HG03565 (cell line): ENCODE results near the gene EEF1G.
"Not testable (repeated sequence)": the region's sequence is repeated elsewhere in the genome, so short reads cannot be mapped to it uniquely, and the experiment has no call there.

Experiments used
- ATAC-seq: cut with Tn5 transposase; IDR thresholded peaks from one replicate; pipeline ENCODE4 v1.9.1; 2021; ENCODE audit warnings: mild to moderate bottlenecking, moderate library complexity; ENCODE audit not compliant: unreplicated experiment

Gene EEF1G

DNA sequence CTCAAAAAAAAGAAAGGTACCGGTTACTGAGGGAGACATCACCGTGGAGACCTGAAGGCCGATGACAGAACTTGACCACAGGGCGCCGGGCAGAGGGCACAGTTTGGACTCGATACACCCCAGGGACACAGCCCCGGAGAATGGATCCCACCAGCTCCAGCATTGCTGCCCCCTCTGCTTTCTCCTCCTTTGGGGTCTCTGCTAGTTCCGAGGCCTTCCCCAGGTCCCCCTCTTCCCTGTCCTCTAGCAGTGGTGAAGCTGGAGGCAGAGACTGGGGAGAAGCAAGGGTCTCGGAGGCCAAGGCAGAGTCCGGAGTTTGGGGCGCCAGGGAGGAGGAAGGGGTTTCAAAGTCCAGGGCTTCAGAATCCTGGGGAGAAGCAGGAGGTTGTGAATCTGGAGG is 4.8 kb upstream of the EEF1G start:
- ATAC-seq: no peak

DNA sequence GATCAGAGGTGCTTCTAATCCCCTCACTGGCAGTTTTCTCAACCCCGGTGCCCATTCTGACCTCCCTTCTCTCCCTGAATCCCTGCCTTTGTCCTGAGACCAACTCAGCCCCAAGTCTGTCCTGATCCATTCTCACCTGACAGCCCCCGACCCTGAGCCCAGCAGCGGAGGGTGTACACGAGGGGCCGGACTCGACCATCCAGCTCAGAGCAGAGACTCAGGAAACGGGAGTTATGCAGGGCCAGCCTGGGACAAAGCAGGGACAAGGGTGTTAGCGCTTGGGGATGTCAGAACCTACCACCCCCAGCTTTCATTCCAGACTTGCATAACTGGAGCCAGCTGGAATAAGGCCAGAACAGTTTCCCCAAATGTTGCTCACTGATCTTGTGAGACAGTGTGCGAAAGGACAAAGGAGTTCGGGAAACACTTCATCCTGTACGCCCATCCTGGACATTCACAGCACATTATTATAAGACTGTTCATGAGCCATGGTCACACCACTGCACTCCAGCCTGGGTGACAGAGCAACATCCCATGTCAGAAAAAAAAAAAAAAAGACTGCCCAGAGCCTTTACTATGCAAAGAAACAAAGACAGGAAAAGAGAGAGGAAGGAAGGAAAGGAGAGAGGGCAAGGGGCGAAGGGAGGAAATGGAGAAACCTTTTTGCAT is 3.5 kb upstream of the EEF1G start:
- no peak for ATAC-seq

DNA sequence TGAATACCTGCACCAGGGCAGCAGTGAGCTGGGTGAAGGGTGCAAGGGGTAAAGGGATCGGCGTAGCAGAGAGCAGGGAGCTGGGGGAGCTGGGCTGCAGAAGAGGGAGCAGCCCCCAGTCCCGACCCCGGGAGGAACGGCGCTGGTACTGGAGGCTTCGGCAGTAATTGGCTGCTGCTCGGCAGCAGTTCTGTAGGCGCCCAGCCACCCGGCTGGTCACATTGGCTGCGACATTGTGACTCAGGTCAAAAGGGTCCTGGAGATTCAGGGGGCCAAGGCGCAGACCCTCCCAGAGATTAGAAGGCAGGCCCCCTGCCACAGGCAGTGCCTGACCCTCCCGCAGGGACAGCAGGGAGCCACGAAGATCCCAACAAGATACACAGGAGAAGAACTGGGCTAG is 2.1 kb upstream of the EEF1G start:
- ATAC-seq: no peak

DNA sequence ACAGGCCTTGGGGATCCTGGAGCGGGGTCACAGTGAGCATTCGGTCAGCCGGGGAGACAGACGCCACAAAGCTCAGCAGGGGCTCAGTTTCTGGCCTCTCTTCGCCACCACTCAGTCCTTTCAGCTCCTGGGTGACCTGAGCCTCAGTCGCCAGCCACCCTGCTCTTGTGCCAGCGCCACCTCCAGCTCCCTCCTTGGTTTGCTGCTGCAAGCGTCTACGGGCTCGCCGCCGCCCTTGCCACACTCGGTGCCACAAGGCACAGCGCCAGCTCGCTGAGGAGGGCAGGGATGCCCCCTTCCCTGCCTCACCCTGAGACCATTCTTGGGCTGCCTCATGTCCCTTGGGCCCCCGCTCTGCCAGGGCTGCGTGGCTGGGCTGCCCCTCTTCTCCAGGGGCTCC is 1.5 kb upstream of the EEF1G start:
- no peak for ATAC-seq

DNA sequence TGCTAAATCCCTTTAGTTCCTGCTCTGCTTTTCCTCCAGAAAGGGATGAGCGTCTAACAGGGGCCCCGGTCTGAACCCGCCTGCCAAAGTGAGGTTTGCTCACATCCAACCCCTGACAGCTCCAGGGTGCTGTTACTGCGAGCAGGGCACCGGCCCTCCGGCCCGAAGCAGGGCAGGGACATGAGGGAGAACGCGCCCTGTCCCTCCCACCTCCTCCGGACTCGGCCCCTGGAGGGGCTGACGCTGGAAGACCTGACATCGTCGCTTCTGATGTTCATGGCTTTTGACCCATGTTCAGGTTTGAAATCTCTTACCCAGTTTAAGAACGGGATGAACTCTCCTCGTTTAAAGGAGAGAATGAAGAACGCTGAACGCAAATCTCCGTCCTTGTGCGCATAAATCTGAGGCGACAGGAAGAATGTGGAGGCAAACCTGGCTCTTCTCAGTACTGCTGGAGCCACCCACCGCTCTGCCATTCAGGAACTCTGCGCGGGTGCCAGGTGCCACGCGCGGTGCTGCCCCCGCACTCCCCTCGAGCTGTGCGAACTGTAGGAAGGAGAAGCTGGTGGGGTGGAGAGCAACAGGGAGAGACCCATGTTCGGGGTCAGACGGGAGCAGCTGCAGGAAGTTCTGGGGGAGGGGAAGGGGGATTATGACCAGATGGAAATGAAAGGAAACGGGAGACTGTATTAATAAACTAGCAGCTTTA is 826 bp upstream of the EEF1G start:
- ATAC-seq: peak; percentile 2

DNA sequence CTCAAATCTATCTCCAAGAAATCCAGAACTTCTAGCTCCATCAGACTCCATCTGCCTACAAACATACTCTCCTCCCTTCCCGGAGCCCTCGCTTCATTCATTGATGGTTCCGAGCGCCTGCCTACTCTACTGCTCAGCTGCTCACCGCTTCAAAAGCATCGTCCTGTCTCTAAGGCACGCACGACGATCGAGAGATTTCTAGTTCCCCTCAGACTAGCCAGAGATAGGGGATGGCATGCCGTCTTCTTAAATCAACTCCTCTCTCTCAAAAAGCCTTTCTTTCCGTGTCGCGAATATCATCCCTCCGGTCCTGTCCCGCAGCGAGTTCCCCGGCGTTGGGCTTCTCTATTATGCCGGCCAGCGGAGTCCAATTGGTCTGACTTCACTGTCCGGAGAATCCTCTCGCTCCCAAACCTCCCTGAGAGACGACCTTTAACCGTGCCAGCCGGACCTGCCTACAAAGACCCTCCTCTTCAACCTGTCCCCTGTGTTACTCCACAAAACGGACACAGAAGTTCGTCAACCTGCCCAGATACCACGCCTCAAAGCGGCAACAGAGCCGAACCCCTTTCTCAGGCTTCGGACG is 592 bp downstream of the EEF1G start:
- no peak for ATAC-seq

DNA sequence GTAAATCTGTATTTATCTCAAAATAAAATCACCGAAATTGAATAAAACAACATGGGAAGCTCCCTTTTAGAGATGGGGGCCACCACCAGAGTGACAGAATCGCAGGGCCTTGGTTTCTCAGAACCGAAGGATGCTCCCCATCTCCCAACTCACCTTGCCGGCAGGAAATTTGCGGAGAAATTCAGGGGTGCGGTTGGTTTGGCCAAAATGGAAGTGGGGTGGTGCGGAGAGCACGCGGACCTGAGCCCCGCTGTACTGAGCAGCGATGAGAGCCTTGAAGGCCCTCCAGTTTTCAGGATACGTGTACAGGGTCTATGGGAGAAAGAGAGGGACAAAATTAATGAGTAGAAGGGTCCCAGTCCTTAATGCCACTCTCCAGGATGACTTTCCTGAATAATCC is 1.3 kb downstream of the EEF1G start:
- ATAC-seq: no peak

DNA sequence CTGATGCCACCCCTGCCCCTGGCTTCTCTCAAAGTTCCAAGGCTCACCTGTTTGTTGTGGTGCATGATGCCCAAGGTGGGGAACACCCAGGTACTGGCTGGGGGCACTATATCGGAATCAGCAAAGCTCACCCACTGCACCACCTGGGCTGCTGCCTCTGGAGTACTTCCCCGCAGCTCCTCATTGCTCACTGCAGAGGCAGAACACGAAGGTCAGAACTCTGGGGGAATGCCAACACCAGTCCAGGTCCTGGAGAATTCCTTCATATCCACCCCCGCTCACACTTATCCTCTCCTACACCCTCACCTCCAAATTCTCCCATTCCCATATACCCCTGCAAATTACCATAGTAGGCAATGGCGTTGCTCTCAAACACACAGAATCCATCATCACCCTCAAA is 2.2 kb downstream of the EEF1G start:
- not testable (repeated sequence) for ATAC-seq

DNA sequence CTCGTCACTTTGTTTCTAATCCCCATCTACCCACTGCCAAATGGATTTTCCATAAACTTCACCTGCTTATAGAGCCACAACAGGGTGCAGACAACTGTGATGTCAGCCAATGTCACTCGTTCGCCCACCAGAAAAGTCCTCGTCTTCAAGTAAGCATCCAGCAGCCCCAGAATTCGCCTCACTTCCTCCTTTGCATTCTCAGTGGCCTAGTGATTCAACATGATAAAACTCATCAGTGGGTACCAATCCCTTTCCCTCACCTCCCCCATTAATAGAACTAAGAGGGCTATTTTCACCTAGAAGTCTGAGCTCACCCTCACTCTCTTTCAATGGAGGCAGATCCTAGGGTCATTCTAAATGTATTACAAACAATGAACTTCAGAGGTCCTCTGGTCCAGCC is 2.8 kb downstream of the EEF1G start:
- not testable (repeated sequence) for ATAC-seq

DNA sequence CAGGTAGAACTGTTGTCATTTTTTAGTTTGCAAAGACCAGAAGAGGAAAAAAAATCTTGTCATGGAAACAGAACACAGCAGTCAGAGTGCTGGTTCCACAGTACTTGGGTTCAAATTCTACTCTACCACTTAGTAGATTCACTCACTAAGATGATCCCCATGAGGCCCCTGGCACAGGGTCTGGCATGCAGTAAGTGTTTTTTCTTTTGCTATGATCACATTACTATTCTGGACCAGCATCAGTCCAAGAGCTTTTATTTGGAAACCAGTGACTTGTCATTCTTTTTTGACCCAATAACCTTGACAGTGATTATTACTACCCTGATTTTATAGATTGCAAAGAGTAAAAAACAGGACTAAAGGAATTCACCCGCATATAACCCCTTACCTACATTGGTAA is 4.1 kb downstream of the EEF1G start:
- ATAC-seq: no peak

DNA sequence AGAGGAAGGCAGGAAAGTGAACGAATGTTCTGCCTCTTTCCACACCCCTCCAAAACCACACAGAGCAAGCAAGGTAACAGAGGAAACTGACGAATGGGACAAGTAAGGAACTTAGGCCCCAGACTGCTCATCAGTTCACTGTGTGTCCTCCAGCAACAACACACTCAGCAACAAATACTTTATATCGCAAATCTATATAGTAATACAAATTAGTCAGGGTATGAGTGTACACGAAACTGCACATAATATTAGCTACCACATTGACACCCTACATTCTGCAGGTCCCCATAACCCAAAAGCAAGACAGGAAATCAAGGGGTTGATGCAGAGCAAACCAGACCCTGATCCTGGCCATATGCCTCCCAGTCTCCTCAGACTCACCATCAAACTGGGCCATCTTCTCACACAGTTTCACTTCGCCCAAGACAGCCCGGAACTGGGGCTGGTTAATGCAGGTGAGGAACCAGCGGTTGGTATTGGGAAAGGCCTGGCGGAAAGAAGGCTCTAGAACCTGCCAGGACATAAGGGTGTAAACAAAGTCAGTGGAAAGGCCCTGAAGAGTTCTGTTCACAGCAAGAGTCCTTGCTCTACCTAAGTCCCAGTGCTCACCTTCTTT is 6.6 kb downstream of the EEF1G start:
- no peak for ATAC-seq

DNA sequence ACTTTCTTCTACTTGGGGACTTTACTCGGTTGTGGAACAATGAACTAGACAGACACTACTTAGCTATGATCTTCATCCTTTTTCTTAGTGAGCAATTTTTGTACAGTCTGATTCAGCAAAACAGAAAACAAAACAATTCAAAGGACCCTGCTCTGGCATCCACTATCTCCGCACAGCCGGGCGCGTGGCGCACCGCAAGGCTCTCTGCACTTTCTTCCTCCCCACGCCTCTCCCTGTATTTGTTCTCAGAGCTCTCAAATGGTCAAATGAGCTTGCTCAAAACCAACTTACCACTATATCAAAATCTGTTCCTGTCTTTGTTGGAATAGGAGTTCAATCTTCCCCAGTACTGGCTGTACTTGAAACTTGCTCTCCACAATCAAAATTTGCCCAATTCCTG is 7.4 kb downstream of the EEF1G start:
- no peak for ATAC-seq

DNA sequence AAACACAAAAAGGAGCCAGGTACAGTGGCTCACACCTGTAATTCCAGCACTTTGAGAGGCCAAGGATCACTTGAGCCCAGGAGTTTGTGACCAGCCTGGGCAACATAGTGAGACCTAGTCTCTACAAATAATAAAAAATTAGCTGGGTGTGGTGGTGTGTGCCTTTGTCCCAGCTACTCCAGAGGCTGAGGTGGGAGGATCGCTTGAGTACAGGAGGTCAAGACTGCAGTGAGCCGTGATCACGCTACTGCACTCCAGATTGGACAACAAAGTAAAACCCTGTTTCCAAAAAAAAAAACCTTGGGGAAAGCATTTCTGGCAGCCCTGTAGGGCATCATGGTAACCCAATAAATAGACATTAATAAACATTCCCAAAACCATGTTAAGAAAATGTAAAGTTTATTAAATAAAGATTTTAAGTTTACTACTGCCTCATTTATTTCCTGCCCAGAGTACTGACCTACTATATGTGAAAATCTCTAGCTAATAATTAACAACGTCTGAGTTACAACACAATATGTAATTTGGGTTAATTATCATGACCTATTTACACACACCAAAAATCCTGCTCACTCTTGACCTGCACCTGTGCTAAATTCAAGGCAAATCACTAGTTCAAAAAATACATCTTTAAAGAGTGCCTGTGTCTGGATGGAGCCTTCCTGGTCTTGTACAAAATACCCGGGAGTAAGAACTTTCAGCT is 8.4 kb downstream of the EEF1G start:
- ATAC-seq: no peak

DNA sequence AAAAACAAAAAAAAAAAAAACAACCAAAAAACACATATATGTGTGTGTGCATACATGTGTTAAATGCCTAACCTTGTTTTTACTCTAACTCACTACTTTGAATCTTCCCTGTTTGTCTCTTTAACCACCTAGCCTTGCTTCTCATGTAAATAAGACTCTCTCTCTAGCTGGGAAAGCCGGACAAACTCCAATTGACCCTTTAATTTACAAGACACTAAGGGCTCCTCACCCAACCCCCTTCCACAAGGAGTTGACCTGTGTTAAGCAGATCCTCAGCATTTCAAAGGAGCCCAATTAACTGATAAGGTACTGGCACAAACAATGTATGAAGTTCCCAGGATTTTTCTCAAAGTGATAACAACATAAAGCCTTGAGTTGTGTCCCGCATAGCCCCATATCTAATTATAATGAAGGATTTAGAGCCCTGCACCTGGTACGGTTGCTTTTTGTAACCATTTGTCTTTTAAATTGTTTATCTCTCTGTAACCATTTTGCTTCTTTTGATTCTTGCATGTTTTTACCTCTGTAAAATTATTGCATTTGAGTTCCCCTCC is 11.9 kb downstream of the EEF1G start:
- not testable (repeated sequence) for ATAC-seq

DNA sequence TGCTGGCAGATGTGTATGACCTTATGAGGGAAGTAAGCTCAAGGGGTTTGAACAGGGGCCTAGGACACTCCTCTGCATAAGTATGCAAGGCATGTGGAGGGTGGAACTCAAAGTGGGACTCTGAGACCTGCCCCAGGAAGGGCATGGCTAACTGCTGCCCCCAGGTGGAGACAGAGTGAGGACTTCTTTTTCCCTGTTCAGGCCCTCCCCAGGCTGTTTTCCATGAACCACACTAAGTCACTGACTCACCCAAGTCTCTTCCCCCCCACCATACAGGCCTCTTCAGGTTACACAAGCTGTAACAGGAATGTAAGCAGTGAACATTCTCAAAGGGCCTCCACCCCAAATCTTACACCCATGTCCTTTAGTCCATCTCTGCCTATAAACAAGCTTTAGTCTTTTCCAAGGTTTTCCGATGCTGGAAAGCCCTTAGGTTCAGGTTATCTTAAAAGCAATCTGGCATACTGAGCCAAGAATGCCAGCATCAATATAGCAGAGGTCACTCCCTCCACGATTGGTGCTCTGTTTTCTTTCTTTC is 13.1 kb downstream of the EEF1G start:
- ATAC-seq: no peak

DNA sequence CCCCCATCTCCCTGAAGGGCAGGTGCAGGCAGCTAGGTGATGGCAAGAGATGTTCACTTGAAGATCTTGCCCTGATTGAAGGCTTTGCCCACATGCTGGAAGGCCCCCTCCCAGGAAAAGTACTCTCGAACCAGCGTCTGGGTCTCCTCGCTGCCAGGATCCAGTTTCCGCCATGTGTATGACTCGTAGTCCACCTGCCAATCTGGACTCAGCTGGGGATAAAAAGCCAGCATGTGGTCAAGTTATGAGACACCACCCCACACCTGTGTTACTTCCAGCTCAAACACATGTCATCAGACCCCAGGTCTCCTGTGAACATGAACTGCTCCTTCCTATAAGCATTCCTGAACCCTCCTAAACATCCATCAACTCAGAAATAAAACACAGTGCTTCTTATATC is 14.1 kb downstream of the EEF1G start:
- ATAC-seq: not testable (repeated sequence)

DNA sequence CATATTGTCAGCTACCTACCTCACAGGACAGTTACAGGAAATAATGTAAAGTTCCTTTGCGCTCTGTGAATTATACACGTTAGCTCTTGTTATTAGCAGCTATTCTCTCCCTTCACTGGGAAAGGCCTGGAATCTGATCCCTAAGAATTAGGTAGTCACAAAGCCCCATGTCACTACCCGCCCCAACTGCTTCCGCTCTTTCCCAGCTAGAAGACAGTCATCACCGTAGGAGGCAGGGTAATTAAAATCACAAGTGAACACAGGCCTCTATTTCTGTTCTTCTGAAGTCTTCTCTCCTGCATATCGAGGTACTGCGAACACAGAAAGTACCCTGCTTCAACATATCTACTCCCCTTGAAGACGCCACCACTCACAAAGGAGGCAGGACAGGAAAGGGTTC is 14.5 kb downstream of the EEF1G start:
- ATAC-seq: no peak

DNA sequence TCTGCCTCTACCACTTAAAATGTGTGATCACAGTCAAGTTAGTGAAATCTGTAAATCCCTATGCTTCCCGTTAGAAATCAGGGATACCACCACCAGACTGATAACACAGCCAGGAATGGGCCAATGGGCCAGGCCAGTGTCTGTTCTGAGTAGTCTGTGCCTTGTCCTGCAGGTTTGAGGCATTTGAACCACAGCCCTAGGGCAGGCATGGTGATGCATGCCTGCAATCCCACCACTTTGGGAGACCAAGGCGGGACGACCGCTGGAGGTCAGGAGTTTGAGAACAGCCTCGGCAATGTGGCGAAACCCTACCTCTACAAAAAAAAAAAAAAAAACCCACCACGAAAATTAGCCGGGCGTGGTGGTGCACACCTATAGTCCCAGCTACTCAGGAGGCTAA is 15.0 kb downstream of the EEF1G start:
- no peak for ATAC-seq

DNA sequence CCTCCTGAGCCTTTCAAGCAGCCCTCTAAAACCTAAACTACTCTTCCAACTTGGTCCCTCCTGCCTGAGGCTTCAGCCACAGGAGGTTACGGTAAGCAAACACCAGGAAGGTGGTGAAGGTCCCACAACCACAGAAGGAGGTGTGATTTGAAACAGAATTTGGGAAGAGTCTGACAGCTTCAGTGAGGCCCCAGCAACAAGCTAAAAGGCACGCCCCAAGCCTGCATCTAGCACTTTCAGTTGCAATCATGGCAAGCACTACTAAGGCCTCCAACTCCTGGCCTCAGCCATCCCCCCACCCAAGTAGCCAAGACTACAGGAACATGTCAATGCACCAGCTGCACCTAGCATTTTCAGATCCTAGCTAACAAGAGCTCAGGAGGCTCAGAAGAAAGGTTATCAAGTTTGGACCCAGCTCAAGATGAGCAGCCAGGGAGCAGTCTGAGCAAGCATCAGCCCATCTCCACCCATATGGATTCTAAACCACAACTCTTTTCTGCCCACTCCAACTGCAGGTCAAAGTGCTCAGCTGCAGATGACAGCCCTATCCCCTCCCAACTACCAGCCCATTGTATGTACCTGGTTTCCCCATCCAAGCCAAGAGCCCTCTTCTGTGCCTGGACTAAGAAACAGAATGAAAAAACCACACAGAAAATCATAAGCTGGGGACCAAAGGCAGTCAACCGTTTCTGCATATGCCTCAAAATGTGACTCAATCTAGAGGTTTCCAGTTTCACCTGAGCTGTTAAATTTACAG is 16.6 kb downstream of the EEF1G start:
- ATAC-seq: peak; percentile 9
